HG02763 (cell line): ENCODE results near the gene EEF1AKMT3.

Experiments
- ATAC-seq: cut with Tn5 transposase; IDR thresholded peaks from one replicate; pipeline ENCODE4 v1.9.1; 2021; ENCODE audit warnings: mild to moderate bottlenecking, moderate library complexity; ENCODE audit not compliant: unreplicated experiment

The EEF1AKMT3 gene

GRCh38 chr12:57734591-57734990 is 37.8 kb upstream of the EEF1AKMT3 start:
- no peak for ATAC-seq

- no peak for ATAC-seq
These were observed 37.1 kb upstream of the EEF1AKMT3 start for GRCh38 chr12:57735198-57735855.

- ATAC-seq, result no peak
These were observed 36.3 kb upstream of the EEF1AKMT3 start for GRCh38 chr12:57735952-57736740.

GRCh38 chr12:57736741-57737466 is 35.5 kb upstream of the EEF1AKMT3 start:
- no peak for ATAC-seq

- ATAC-seq, result no peak
These were observed 34.6 kb upstream of the EEF1AKMT3 start for GRCh38 chr12:57737467-57738460.

GRCh38 chr12:57738661-57739237 is 33.7 kb upstream of the EEF1AKMT3 start, which contains the start of gene AGAP2:
TSS of gene AGAP2 (minus strand) at chr12:57738742. CDS start at chr12:57738246, 496 bp downstream.
- no peak for ATAC-seq

GRCh38 chr12:57739387-57739786 is 33.0 kb upstream of the EEF1AKMT3 start:
- ATAC-seq, result no peak

- ATAC-seq, result no peak
These were observed 32.4 kb upstream of the EEF1AKMT3 start for GRCh38 chr12:57739914-57740538.

GRCh38 chr12:57740656-57741412 is 31.6 kb upstream of the EEF1AKMT3 start:
- peak; percentile 37 for ATAC-seq

GRCh38 chr12:57741413-57741789 is 31.0 kb upstream of the EEF1AKMT3 start:
- no peak for ATAC-seq

GRCh38 chr12:57741844-57742738 is 30.3 kb upstream of the EEF1AKMT3 start:
- peak; percentile 50 for ATAC-seq

GRCh38 chr12:57743769-57744168 is 28.6 kb upstream of the EEF1AKMT3 start:
- ATAC-seq, result no peak

- ATAC-seq, result peak; percentile 30
These were observed 28.1 kb upstream of the EEF1AKMT3 start for GRCh38 chr12:57744194-57744776.

GRCh38 chr12:57744777-57745484 is 27.5 kb upstream of the EEF1AKMT3 start, which contains the start of gene TSPAN31:
TSS of gene TSPAN31 (plus strand) at chr12:57745039. CDS start at chr12:57745155, 116 bp downstream.
- ATAC-seq, result peak; percentile 83

- ATAC-seq, result no peak
These were observed 26.9 kb upstream of the EEF1AKMT3 start for GRCh38 chr12:57745485-57745881.

- ATAC-seq, result no peak
These were observed 26.4 kb upstream of the EEF1AKMT3 start for GRCh38 chr12:57746025-57746424.

- ATAC-seq, result no peak
These were observed 23.4 kb upstream of the EEF1AKMT3 start for GRCh38 chr12:57749061-57749460.
